Stimulated activated CD8-positive, alpha-beta memory T cell treated with anti-CD3 and anti-CD28 coated beads, Interleukin-2, amount 100 ng/mL, for 1 hour (primary cell): ENCODE measurements around the gene TMEM44.
"Not testable (repeated sequence)": the region's sequence is repeated elsewhere in the genome, so short reads cannot be mapped to it uniquely, and the experiment has no call there.

Experiments
- DNase-seq, 2 donors: peaks; one replicate each; pipeline ENCODE4 v3.0.0-alpha.2; 2020; ENCODE audit warnings: low read depth in 2 of 2

TMEM44 gene

GRCh38 chr3:194642769-194643168 lies 9.6 kb upstream of the TMEM44 start:
- DNase-seq, result no peak

GRCh38 chr3:194640829-194641228 lies 7.6 kb upstream of the TMEM44 start:
- DNase-seq, result no peak

- DNase-seq, result no peak
These were observed 5.9 kb upstream of the TMEM44 start for GRCh38 chr3:194638991-194639605.

GRCh38 chr3:194637541-194638400 lies 4.6 kb upstream of the TMEM44 start:
- no peak for DNase-seq

- no peak for DNase-seq
These were observed 3.8 kb upstream of the TMEM44 start for GRCh38 chr3:194637066-194637465.

- no peak for DNase-seq
These were observed 340 bp downstream of the TMEM44 start for GRCh38 chr3:194632809-194633348.

- no peak for DNase-seq
These were observed 902 bp downstream of the TMEM44 start for GRCh38 chr3:194632226-194632808.

GRCh38 chr3:194631696-194632095 lies 1.5 kb downstream of the TMEM44 start:
- no peak for DNase-seq

- not testable (repeated sequence) for DNase-seq
These were observed 2.5 kb downstream of the TMEM44 start for GRCh38 chr3:194630681-194631080.

- no peak for DNase-seq
These were observed 8.3 kb downstream of the TMEM44 start for GRCh38 chr3:194624956-194625355.

- no peak for DNase-seq
These were observed 9.5 kb downstream of the TMEM44 start for GRCh38 chr3:194623449-194624290.

- DNase-seq, result no peak
These were observed 10.4 kb downstream of the TMEM44 start for GRCh38 chr3:194622621-194623340.

GRCh38 chr3:194621947-194622346 lies 11.3 kb downstream of the TMEM44 start:
- DNase-seq, result no peak

- DNase-seq, result no peak
These were observed 13.0 kb downstream of the TMEM44 start for GRCh38 chr3:194620196-194620595.

GRCh38 chr3:194619741-194620140 lies 13.5 kb downstream of the TMEM44 start:
- DNase-seq, result no peak

GRCh38 chr3:194618858-194619608 lies 14.2 kb downstream of the TMEM44 start:
- DNase-seq, result no peak

- DNase-seq, result no peak
These were observed 15.4 kb downstream of the TMEM44 start for GRCh38 chr3:194617827-194618226.

- no peak for DNase-seq
These were observed 16.0 kb downstream of the TMEM44 start for GRCh38 chr3:194617143-194617671.

GRCh38 chr3:194615226-194615625 lies 18.0 kb downstream of the TMEM44 start:
- no peak for DNase-seq

- DNase-seq, result no peak
These were observed 21.0 kb downstream of the TMEM44 start for GRCh38 chr3:194612221-194612620.
